B cell (primary cell): ENCODE measurements around the gene TNPO1. TPM values are rescaled to one million over a fixed set of nuclear protein-coding genes. Genes with fewer than 3 reads are reported as not detected.

Source experiments
- ATAC-seq: fragments of 200-7000 bp; cut with Tn5 transposase; one replicate; pipeline ENCODE4 v1.10.0; 2021; ENCODE audit warnings: low read depth, mild to moderate bottlenecking, moderate number of reproducible peaks, moderate library complexity
- CTCF ChIA-PET: fragments of 350-600 bp; sonication (Branson Sonifier 250); formaldehyde crosslinking; loops from one replicate; lab custom pipeline; 2021; ENCODE audit warnings: antibody characterized with exemption, inconsistent platforms; lab: Charles Lee
- POLR2A ChIA-PET: fragments of 350-600 bp; sonication (Branson Sonifier 250); formaldehyde crosslinking; loops from one replicate; lab custom pipeline; 2021; ENCODE audit warnings: antibody characterized with exemption; lab: Charles Lee
- DNase-seq: peaks from one replicate; pipeline ENCODE4 v3.0.0; 2013
- H2AFZ ChIP-seq: 2 replicates; pipeline ENCODE4 v1.6.1; 2012; ENCODE audit warnings: mild to moderate bottlenecking, low read depth, low read length; ENCODE audit not compliant: insufficient read depth, poor library complexity, severe bottlenecking
- H3K27ac ChIP-seq, 2 donors: 1 replicate in 1 of 2; 2 replicates in 1 of 2; pipeline ENCODE4 v1.5.1; 2012 to 2013; ENCODE audit warnings: low read length in 2 of 2, mild to moderate bottlenecking in 2 of 2, moderate library complexity in 1 of 2
- H3K27me3 ChIP-seq, 4 experiments: fragments of 200-600 bp in 1 of 4; sonication (generic) in 1 of 4; replicated peaks in 1 of 4; 1 replicate in 2 of 4; 2 replicates in 2 of 4; pipeline versions ENCODE4 v1.6.1 to v1.7.0; 2013 to 2016; ENCODE audit warnings: low read length in 3 of 4, mild to moderate bottlenecking in 2 of 4, mixed read lengths in 1 of 4, moderate library complexity in 1 of 4; ENCODE audit not compliant: insufficient read depth in 4 of 4, control insufficient read depth in 3 of 4; ENCODE audit errors: control extremely low read depth in 1 of 4
- H3K36me3 ChIP-seq, 2 experiments: replicated peaks in 1 of 2; 1 replicate in 1 of 2; 2 replicates in 1 of 2; pipeline versions ENCODE4 v1.6.1 to v1.7.1; 2013; ENCODE audit warnings: low read length in 1 of 2; ENCODE audit not compliant: insufficient read depth in 2 of 2, control insufficient read depth in 1 of 2; ENCODE audit errors: control extremely low read depth in 1 of 2, extremely low read depth in 1 of 2
- H3K4me1 ChIP-seq, 2 donors: fragments of 200-600 bp in 1 of 2; sonication (generic) in 1 of 2; 1 replicate in 1 of 2; 2 replicates in 1 of 2; pipeline versions ENCODE4 v1.5.1 to v1.6.1; 2013 to 2017; ENCODE audit warnings: low read length in 2 of 2; ENCODE audit not compliant: control insufficient read depth in 2 of 2, insufficient read depth in 2 of 2
- H3K4me2 ChIP-seq: replicated peaks from 2 replicates; pipeline ENCODE3; 2012; ENCODE audit warnings: mild to moderate bottlenecking, low read depth, low read length; ENCODE audit not compliant: poor library complexity, severe bottlenecking
- H3K4me3 ChIP-seq, 5 experiments: fragments of 200-600 bp in 1 of 5; sonication (generic) in 1 of 5; 1 replicate in 3 of 5; 2 replicates in 2 of 5; pipeline versions ENCODE4 v1.5.1 to v1.7.0; 2011 to 2016; ENCODE audit warnings: low read length in 4 of 5, mild to moderate bottlenecking in 4 of 5, low read depth in 2 of 5, control low read depth in 1 of 5, moderate library complexity in 1 of 5; ENCODE audit not compliant: insufficient read depth in 1 of 5; ENCODE audit errors: control extremely low read depth in 1 of 5, extremely low read depth in 1 of 5
- H3K79me2 ChIP-seq: fragments of 200-600 bp; sonication (generic); one replicate; pipeline ENCODE4 v1.6.0; 2016; ENCODE audit warnings: low read length; ENCODE audit not compliant: control insufficient read depth, insufficient read depth
- H3K9ac ChIP-seq: fragments of 200-600 bp; sonication (generic); 2 replicates; pipeline ENCODE4 v1.6.1; 2017; ENCODE audit warnings: mild to moderate bottlenecking, low read length, moderate library complexity
- H3K9me3 ChIP-seq, 3 donors: one replicate each; pipeline versions ENCODE4 v1.6.1 to v1.7.1; 2013; ENCODE audit warnings: low read length in 2 of 3; ENCODE audit not compliant: control insufficient read depth in 2 of 3, insufficient read depth in 1 of 3; ENCODE audit errors: control extremely low read depth in 1 of 3
- H4K20me1 ChIP-seq: 2 replicates; pipeline ENCODE4 v1.6.0; 2012; ENCODE audit warnings: mild to moderate bottlenecking, low read length; ENCODE audit not compliant: insufficient read depth, control insufficient read depth, poor library complexity, severe bottlenecking
- H3K27ac Mint-ChIP-seq: one replicate; pipeline ENCODE4 v1.8.0; 2021; ENCODE audit warnings: mixed read lengths
- H3K27me3 Mint-ChIP-seq: one replicate; pipeline ENCODE4 v1.8.0; 2021; ENCODE audit warnings: mixed read lengths
- H3K4me1 Mint-ChIP-seq: one replicate; pipeline ENCODE4 v1.8.0; 2021; ENCODE audit warnings: mixed read lengths
- H3K4me3 Mint-ChIP-seq: one replicate; pipeline ENCODE4 v1.8.0; 2021; ENCODE audit warnings: mixed read lengths
- H3K9me3 Mint-ChIP-seq: one replicate; pipeline ENCODE4 v1.8.0; 2022; ENCODE audit warnings: mixed read lengths; ENCODE audit not compliant: insufficient read depth
- EZH2 ChIP-seq: IDR thresholded peaks from 2 replicates; pipeline ENCODE4 v1.6.1; 2012; ENCODE audit warnings: borderline replicate concordance, low read depth, mild to moderate bottlenecking, moderate library complexity, low read length; ENCODE audit not compliant: insufficient read depth, poor library complexity, severe bottlenecking
- WGBS: methylation state at CpG from one replicate; pipeline ENCODE4 v1.1.5; 2013; ENCODE audit warnings: missing lambda C conversion rate; ENCODE audit not compliant: insufficient coverage; 5-methylcytosine and 5-hydroxymethylcytosine counted together
- intact Hi-C: fragments of 100-400 bp; cut with micrococcal nuclease; formaldehyde crosslinking; loops from one replicate; pipeline ENCODE4 v1.10.0; 2022
- polyA plus RNA-seq: library from polyadenylated mRNA; depleted of rRNA; stranded (reverse); fragments of >200 nt; gene quantifications from 2 replicates; pipeline ENCODE4 v1.2.3, GENCODE V29; 2012
- total RNA-seq, 2 donors: library from RNA; stranded (reverse); fragments of 120-200 nt in 1 of 2; gene quantifications; 1 replicate in 1 of 2; 2 replicates in 1 of 2; pipeline versions ENCODE4 v1.2.3 to v1.2.4, GENCODE V29; 2013 to 2022
- TF ChIP-seq, protein P1 (sequence below): fragments of 200-600 bp; IDR thresholded peaks from one replicate; pipeline ENCODE4 v1.8.0; 2022; ENCODE audit warnings: antibody characterized with exemption, mild to moderate bottlenecking

Gene TNPO1
- total and polyA plus RNA-seq, 2 donors (not counting 1 experiment from before 2014, with no cell fraction given): 6.4 to 102 TPM

- ATAC-seq (no peak), DNase-seq (no peak)
- ChIA-PET POLR2A (no interaction called here), CTCF (interaction anchor here (1.2 kb wide), 1 partner anchor 9 kb away, joined by 3 read pairs; no protein-coding TSS in a partner anchor)
- no peak overlapping the region for H3K4me2 ChIP-seq
- no peak overlapping the region for H3K9ac ChIP-seq
- Mint-ChIP-seq H3K4me1 (no peaks in the 10 kb centered on the region), H3K9me3 (no peaks in the 10 kb centered on the region), H3K4me3 (no peak overlapping the region), H3K27me3 (no peaks in the 10 kb centered on the region), H3K27ac (no peak overlapping the region)
- H3K79me2 ChIP-seq: peaks cover 4% of the 10 kb centered on the region
- no peaks in the 10 kb centered on the region for H3K4me1 ChIP-seq
- no peak overlapping the region for H3K27ac ChIP-seq
- peaks cover 21% of the 10 kb centered on the region for H4K20me1 ChIP-seq
- H3K9me3 ChIP-seq: no peaks in the 10 kb centered on the region
- H3K4me3 ChIP-seq: no peak overlapping the region
- no peak for TF ChIP-seq EZH2
- TF ChIP-seq, protein P1, sequence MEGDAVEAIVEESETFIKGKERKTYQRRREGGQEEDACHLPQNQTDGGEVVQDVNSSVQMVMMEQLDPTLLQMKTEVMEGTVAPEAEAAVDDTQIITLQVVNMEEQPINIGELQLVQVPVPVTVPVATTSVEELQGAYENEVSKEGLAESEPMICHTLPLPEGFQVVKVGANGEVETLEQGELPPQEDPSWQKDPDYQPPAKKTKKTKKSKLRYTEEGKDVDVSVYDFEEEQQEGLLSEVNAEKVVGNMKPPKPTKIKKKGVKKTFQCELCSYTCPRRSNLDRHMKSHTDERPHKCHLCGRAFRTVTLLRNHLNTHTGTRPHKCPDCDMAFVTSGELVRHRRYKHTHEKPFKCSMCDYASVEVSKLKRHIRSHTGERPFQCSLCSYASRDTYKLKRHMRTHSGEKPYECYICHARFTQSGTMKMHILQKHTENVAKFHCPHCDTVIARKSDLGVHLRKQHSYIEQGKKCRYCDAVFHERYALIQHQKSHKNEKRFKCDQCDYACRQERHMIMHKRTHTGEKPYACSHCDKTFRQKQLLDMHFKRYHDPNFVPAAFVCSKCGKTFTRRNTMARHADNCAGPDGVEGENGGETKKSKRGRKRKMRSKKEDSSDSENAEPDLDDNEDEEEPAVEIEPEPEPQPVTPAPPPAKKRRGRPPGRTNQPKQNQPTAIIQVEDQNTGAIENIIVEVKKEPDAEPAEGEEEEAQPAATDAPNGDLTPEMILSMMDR: no peak
- peaks cover 19 to 58% of the 10 kb centered on the region in 2 experiments for H3K36me3 ChIP-seq
- intact Hi-C loops: no loop called here
- H3K27me3 ChIP-seq: no peaks in the 10 kb centered on the region
- H2AFZ ChIP-seq: no peak overlapping the region
- 75% methylated on average over 1 of the region's 1 CpG for WGBS
These were observed 55.0 kb downstream of the TNPO1 start for GRCh38 chr5:72871366-72872024.

GRCh38 chr5:72878854-72879253, 62.4 kb downstream of the TNPO1 start:
- H3K79me2 ChIP-seq: no peaks in the 10 kb centered on the region

More at GRCh38 chr5:72878854-72879253, 62.4 kb downstream of the TNPO1 start:
- no peaks in the 10 kb centered on the region for H3K27me3 Mint-ChIP-seq
- H3K27ac Mint-ChIP-seq: no peak overlapping the region
- H3K4me3 Mint-ChIP-seq: no peak overlapping the region
- Histone ChIP-seq H3K4me2 (no peak overlapping the region), H2AFZ (no peak overlapping the region), H3K4me1 (no peaks in the 10 kb centered on the region), H4K20me1 (peaks cover 4% of the 10 kb centered on the region), H3K27ac (no peak overlapping the region), H3K9me3 (no peaks in the 10 kb centered on the region), H3K27me3 (no peaks in the 10 kb centered on the region), H3K36me3 (peaks cover 18 to 70% of the 10 kb centered on the region in 2 experiments), H3K4me3 (no peak overlapping the region), H3K9ac (no peak overlapping the region)
- ATAC-seq: no peak
- no peaks in the 10 kb centered on the region for H3K9me3 Mint-ChIP-seq
- POLR2A ChIA-PET: interaction anchor here (0.6 kb wide), 1 partner anchor 682 kb away, joined by 3 read pairs; no protein-coding TSS in a partner anchor
- no peak for TF ChIP-seq EZH2
- TF ChIP-seq, protein P1: no peak
- CTCF ChIA-PET: no interaction called here
- DNase-seq: no peak
- intact Hi-C loops: no loop called here
- H3K4me1 Mint-ChIP-seq: no peaks in the 10 kb centered on the region
- 100% methylated on average over 3 of the region's 4 CpGs for WGBS
